COLO668 (cell line): ENCODE measurements around the gene ANAPC5.
A peak's percentile ranks its signal among the peaks of the same experiment; 100 is the strongest.
"Not testable (repeated sequence)": the region's sequence is repeated elsewhere in the genome, so short reads cannot be mapped to it uniquely, and the experiment has no call there.

Source experiments
- DNase-seq: peaks from one replicate; lab custom pipeline; 2025; ENCODE audit not compliant: unreplicated experiment; lab: John Stamatoyannopoulos, UW

The ANAPC5 gene, protein sequence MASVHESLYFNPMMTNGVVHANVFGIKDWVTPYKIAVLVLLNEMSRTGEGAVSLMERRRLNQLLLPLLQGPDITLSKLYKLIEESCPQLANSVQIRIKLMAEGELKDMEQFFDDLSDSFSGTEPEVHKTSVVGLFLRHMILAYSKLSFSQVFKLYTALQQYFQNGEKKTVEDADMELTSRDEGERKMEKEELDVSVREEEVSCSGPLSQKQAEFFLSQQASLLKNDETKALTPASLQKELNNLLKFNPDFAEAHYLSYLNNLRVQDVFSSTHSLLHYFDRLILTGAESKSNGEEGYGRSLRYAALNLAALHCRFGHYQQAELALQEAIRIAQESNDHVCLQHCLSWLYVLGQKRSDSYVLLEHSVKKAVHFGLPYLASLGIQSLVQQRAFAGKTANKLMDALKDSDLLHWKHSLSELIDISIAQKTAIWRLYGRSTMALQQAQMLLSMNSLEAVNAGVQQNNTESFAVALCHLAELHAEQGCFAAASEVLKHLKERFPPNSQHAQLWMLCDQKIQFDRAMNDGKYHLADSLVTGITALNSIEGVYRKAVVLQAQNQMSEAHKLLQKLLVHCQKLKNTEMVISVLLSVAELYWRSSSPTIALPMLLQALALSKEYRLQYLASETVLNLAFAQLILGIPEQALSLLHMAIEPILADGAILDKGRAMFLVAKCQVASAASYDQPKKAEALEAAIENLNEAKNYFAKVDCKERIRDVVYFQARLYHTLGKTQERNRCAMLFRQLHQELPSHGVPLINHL

DNA sequence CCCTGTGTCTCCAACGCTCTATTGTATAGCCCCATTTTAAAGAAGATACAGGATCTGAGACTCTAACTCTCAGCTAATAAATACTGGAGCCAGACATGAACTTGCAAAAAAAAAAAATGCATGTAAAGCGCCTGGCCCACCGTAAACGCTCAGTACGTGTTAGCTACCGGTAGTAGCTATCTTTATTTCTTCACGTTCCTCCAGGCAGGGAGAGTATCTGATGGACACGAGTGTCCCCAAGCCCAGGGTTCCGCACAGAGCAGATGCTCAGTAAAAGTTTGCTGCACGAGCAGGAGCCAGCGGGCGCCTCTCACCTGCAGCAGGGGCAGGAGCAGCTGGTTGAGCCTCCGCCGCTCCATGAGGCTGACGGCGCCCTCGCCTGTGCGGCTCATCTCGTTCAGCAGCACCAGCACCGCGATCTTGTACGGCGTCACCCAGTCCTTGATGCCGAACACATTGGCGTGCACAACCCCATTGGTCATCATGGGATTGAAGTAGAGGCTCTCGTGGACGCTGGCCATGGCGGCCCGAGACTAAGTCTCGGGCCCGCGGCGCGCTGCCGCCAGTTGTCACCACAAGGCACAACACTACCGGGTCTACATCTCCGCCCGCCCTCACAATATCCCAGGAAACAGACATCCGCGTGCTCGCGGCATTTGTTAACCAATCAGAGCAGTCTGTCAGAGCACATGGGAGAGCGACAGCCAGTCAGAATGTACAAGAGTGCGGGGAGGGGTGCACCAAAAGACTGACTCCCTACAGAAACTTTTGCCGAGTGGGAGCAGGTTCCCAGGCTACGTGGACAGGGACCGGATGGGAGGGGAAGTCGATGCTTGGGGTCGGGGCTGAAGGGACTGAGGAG is at the start of gene ANAPC5:
Gene ANAPC5 (minus strand): TSS at position 592 of the 862 bp plus-strand sequence. CDS start 71 bp downstream, at position 521.
- DNase-seq: peak; percentile 97

DNA sequence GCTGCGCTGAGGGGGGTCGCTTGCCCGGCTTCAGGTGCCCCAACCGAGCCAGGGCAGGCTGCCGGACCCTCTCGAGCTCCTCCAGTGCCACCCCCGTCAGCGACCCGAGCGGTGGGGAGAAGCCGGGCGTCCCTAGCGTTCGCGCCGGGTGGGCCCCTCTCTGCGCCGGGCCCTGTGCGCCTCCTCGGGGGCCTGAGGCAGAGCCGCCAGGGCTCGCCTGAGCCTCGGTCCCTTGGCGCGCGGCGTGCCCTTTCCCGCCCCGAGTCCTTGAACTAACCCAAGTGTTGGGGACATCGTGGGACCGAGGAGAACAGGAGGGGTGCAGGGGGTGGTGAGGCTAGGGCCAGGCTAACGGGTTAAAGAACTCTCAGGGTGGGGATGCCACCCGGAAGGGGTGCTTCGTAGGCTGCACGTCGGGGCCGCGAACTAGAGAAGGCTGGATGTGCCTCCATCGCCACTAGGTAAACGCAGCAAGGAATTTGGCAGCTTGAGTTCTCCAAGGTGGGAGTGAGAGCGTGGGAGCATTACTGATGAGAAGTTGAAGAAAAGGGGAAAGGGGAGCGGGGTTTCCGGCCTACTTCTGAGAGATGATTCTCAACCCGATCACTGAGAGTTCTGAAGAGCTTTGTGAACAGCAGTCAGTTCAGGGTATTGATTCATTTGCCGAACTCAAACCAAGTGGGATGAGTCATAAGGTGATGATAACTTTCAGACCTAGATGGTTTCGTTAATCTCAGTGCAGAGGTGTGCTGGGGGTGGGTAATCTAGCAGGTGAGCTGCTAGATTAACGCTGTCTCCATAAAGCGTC is 48.3 kb upstream of the ANAPC5 start:
- peak; percentile 66 for DNase-seq

DNA sequence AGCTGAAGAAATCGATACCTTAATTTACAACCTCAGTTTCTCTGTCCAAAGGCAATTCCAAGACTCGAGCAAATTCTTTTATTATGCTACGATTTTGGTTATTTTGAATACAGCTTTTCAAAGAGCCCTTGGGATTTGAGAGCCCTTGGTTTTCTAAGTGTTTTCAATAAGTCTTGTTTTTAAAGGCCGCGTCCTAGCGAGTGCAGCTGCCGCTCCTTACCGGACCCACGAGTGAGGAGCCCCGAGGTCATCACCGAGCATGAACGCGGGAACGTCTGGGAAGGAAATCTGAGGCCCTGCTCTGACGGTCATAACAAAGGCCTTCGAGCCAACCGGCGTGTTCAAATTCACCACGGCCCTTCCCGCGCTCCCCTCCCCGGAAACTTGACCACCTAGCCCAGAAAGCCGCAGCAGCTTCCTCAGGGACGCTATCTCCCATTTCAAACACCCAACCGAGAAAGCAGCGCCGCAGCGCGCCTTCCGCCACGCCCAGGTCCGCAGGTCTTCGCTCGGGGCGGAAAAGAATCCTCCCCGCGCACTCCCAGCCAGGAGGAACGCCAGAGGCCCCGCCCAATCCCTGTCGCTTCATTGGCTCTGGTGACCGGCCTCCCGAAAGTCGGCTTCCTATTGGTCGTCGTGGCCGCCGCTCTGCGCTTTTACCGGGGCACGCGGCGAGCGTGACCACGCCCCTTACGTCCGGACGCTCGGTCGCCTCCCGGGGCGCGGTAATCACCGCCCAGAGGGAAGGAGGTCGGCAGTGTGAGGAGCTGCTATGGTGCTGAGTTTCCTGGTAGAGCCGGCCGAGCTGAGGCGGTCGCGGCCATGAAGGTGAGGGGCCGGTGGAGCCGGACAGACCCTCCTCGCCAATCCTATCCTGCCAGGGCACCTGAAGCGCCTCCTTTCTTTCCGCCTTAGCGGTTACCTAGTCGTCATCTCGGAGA is 47.5 kb upstream of the ANAPC5 start, which contains the start of gene RNF34:
Gene RNF34 (plus strand): TSS at position 728 of the 941 bp plus-strand sequence. CDS start 95 bp downstream, at position 823.
- peak; percentile 100 for DNase-seq

DNA sequence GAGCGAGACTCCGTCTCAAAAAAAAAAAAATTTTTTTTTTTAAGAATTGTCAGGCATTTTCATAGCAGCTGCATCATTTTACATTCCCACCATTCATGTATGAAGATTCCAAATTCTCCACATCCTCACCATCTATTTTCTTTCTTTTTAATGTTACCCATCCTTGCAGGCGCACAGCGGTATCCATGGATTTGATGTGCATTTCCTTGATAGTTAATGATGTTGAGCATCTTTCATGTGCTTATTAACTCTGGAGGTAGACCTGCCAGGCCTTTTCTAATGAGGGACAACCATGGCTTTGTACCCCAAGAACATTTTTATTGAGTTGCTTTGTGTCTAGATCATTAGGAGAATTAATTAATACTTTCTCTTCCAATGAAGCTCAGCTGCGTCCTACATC is 46.1 kb upstream of the ANAPC5 start:
- DNase-seq: no peak

DNA sequence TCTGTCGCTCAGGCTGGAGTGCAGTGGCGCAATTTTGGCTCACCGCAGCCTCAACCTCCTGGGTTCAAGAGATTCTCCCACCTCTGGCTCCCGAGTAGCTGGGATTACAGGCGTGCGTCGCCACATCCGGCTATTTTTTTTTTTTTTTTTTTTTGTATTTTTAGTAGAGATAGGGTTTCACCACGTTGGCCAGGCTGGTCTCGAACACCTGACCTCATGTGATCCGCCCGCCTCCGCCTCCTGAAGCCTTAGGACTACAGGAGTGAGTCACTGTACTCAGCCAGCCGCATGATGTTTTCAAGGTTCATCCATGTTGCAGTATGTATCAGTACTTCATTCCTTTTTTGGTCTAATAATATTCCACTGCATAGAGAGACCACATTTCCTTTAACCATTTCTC is 45.3 kb upstream of the ANAPC5 start:
- DNase-seq: no peak

DNA sequence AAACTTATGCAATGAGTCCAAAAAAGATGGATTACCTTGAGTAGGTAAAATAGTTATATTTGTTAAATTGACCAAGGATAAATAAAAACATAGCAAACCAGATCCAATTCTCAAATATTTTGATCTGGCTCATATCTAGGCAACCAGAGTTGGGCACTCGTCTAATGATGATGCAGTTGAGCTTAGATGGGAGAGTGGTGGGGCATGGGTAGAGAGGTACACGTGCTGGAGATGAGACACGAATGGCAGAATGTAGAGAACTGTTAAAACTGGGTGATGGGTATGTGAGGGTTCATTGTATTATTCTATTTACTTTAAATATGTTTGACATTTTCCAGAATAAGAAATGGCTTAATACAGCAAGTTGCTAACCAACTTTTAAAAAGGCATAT is 40.1 kb upstream of the ANAPC5 start:
- DNase-seq: no peak

DNA sequence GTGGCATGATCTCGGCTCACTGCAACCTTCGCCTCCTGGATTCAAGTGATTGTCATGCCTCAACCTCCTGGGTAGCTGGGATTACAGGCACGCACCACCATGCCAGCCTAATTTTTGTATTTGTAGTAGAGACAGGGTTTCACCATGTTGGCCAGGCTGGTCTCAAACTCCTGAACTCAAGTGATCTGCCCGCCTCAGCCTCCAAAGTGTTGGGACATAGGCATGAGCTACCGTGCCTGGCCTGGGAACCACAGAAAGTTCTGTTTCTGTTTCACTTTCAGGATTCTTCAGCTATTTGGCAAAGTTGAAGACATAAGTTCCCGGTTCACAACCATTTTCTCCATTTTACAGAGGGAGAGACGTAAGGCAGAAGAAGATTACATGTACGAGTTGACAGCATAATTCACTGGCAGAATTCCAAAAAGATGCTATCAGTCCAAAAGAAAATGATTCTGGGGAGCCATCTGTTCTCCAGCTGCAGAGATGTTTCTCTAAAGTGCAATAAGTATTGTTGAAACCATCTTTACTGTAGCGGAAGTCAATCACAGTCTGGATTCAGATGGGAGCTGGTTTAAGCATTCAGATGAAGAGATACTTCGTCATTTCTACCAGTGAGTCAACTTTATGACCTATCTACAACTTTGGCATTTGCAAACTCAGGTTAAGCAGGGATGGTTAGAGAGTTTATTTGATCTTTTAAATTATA is 39.6 kb upstream of the ANAPC5 start:
- no peak for DNase-seq

DNA sequence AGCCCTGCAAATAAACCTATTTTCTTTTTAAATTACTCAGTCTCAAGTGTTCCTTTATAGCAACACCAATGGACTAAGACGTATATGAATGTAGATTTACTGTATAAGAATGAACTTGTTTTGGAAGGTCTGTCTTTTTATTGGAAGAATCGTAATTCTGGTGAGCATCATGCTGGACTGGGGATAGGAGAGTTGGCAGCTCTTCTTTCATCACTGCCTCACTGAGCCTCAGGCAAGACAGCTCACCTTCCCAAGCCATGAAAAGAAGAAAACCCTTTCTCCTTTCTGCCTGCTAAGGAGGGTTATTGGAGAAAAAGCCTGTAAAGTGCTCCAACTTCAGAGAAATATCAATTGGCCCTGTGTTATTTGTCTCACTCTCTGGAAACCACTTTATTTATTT is 38.6 kb upstream of the ANAPC5 start:
- DNase-seq: no peak

DNA sequence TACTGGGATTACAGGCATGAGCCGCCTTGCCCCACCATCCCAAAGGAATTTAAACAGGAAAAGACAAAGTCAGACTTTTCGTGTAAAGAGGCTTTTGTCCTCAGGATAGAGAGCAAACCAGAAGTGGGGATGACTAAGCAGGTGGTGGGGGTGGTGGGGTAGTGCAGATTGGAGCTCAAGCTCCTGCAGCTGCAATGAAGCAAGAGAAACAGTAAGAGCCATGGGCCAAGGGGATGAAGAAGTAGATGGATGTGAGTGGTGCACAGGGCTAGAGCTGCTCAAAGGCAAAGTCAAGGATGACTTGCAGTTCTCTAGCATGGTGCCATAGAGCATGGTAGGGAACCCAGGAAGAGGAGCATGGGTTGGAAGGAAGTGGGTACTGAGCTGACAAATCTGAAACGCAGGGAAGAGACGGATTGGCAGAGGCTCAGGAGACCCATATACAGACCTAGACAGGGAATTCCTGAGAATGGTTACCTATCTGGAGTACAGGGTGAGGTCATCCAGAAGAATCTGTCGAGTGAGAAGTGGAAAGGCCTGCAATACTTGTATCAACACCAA is 36.3 kb upstream of the ANAPC5 start:
- no peak for DNase-seq

DNA sequence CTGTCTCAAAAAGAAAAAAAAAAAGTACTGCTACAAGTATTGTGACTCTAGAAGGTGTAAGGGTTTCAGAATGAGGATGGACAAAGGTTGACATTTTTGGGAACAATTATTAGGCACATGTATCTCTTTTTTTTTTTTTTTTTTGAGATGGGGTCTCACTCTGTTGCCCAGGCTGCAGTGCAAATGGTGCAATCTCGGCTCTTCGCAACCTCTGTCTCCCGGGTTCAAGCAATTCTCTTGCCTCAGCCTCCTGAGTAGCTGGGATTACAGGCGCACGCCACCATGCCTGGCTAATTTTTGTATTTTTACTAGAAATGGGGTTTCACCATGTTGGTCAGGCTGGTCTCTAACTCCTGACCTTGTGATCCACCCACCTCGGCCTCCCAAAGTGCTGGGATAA is 32.7 kb upstream of the ANAPC5 start:
- not testable (repeated sequence) for DNase-seq

DNA sequence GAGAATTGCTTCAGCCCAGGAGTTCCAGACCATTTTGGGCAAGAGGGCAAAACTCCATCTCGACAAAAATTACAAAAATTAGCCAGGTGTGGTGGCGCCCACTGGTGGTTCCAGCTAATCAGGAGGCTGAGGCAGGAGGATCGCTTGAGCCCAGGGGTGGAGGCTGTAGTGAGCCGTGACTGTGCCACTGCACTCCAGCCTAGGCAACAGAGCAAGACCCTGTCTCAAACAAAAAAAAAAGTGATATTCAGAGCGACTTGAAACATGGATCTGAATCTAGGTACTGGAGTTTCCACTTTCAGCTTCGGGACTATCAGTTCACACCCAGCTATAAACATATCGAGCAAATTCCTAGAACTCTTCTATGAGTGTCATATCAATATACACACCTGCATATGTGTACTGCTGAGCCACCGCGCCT is 31.4 kb upstream of the ANAPC5 start:
- no peak for DNase-seq

DNA sequence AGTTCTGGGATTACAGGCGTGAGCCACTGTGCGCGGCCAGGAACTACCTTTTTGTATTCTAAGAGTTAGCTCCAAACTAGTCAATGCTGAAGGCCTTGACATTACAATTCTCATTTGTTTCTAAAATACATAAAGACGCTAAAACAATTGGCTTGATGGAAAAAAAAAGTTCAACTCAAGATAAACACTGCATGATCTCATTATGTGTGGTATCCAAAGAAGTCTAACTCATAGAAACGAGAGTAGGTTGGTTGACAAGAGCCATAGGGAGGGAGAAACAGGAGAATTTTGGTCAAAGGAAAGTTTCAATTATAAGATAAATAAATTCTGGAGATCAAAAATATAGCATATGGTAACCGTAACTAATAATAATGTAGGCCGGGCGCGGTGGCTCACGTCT is 27.7 kb upstream of the ANAPC5 start:
- no peak for DNase-seq

DNA sequence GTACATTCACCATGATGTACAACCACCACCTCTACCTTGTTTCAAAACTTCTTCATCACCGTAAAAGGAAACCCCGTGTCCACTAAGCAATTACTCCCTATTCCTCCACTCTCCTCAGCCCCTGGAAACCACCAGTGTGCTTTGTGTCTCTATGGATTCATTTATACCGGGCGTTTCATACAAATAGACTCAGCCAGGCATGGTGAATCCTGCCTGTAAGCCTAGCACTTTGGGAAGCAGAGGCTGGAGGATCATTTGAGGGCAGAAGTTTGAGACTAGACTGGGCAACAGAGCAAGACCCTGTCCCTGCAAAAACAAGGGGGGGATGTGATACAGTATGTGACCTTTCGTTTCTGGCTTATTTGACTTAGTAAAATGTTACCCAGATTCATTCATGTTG is 26.5 kb upstream of the ANAPC5 start:
- DNase-seq: no peak

DNA sequence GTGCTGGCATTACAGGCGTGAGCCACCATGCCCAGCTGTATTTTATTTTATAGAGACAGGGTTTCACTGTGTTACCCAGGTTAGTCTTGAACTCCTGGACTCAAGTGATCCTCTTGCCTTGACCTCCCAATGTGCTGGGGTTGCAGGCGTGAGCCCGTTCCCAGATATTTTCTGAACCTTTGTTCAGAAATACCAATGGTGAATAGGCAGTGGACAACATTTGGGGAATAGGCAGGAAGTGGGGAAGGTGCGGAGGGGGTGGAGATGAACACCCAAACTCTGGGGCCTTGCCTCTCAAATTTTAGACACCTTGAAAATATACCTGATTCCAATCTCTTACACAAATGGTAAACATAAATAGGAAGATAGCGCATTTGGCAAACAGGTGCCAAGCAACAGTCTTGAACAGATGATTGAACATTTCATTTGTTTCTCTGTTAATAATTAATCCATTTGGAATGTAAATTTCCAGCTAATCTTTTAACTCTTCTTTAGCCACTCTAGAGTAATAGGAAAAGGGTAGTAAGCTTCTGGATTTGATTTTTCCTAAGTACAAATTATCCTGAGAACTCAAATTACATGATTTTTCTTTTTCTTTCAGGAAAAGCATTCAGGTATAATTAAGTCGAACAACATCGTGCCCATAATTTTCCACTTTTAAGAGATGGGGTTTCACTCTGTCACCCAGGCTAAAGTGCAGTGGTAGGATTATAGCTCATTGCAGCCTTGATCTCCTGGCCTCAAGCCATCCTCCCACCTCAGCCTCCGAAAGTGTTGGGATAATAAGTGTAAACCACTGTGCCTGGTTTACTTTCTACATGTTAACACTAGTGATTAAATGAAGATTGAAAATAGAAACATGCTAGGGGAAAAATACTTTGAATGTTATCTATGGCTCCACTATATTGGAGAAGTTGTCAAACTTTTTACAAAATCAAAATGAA is 24.8 kb upstream of the ANAPC5 start:
- DNase-seq: peak; percentile 13

DNA sequence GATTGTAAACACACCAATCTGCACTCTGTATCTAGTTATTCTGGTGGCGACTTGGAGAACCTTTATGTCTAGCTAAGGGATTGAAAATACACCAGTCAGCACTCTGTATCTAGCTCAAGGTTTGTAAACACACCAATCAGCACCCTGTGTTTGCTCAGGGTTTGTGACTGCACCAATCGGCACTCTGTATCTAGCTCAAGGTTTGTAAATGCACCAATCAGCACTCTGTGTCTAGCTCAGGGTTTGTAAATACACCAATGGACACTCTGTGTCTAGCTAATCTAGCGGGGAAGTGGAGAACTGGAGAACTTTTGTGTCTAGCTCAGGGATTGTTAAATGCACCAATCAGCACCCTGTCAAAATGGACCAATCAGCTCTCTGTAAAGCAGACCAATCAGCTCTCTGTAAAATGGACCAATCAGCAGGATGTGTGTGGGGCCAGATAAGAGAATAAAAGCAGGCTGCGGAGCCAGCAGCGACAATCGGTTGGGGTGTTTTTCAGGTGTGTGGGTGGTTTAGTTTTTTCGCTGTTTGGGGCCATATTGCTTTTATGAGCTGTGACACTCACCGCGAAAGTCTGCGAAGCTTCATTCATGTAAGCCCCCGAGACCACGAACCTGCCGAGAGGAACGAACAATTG is 22.9 kb upstream of the ANAPC5 start:
- not testable (repeated sequence) for DNase-seq

DNA sequence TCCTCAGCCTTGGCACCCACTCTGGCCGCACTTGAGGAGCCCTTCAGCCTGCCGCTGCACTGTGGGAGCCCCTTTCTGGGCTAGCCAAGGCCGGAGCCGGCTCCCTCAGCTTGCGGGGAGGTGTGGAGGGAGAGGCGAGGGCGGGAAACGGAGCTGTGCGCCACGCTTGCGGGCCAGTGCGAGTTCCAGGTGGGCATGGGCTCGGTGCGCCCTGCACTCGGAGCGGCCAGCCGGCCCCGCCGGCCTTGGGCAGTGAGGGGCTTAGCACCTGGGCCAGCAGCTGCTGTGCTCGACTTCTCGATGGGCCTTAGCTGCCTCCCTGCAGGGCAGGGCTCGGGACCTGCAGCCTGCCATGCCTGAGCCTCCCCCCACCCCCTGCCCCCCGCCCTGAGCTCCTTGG is 22.1 kb upstream of the ANAPC5 start:
- DNase-seq: not testable (repeated sequence)

DNA sequence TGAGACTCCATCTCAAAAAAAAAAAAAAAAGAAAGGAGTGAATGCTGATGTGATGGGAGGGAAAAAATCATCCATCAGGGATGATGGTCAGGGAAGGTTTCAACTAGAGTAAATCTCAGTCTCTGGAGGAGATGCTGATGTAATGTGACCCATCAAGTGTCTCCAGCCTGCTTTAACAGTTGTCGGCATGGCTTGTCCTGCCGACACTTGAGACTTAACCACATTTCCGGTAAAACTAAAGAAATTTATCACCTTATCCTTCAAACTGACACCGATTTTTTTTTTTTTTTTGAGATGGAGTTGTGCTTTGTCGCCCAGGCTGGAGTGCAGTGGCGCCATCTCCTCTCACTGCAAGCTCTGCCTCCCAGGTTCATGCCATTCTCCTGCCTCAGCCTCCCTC is 21.5 kb upstream of the ANAPC5 start:
- no peak for DNase-seq
